Tibial nerve (tissue), 3 donors: ENCODE results near the gene DMTF1.

Experiments
- CTCF ChIP-seq, 5 experiments: fragments of 200-600 bp in 3 of 5; fragments of 450-650 bp in 2 of 5; sonication (generic) in 3 of 5; IDR thresholded peaks; one replicate each; pipeline ENCODE4 v1.5.1; 2016 to 2019; ENCODE audit warnings: antibody characterized with exemption in 5 of 5, mild to moderate bottlenecking in 3 of 5, moderate library complexity in 2 of 5
- POLR2A ChIP-seq, 2 donors: fragments of 450-650 bp; IDR thresholded peaks; one replicate each; pipeline ENCODE4 v1.6.1; 2017; ENCODE audit warnings: antibody characterized with exemption in 2 of 2, mild to moderate bottlenecking in 2 of 2, moderate library complexity in 2 of 2

- TF ChIP-seq CTCF (IDR thresholded peaks at IDR 0.05) = no peak
- TF ChIP-seq POLR2A (IDR thresholded peaks at IDR 0.05) = no peak
Observed at GRCh38 chr7:87139514-87139913, 12.7 kb upstream of the DMTF1 start.
